KMS-11 (cell line): ENCODE data around the gene UBE2O.

Experiments
- H2AFZ ChIP-seq: fragments of 200-600 bp; sonication (generic); 2 replicates; pipeline ENCODE4 v1.6.1; 2016; ENCODE audit warnings: antibody characterized with exemption, mixed run types, low read depth
- H3K27ac ChIP-seq: fragments of 200-600 bp; sonication (generic); 2 replicates; pipeline ENCODE4 v1.6.1; 2016; ENCODE audit warnings: mild to moderate bottlenecking, mixed run types
- H3K27me3 ChIP-seq: fragments of 200-600 bp; sonication (generic); 2 replicates; pipeline ENCODE4 v1.6.1; 2017; ENCODE audit warnings: mild to moderate bottlenecking, low read depth, mixed run types, moderate library complexity; ENCODE audit not compliant: insufficient read depth
- H3K36me3 ChIP-seq: fragments of 200-600 bp; sonication (generic); 2 replicates; pipeline ENCODE4 v1.6.1; 2017; ENCODE audit warnings: mild to moderate bottlenecking, mixed run types; ENCODE audit not compliant: insufficient read depth
- H3K4me1 ChIP-seq: fragments of 200-600 bp; sonication (generic); 2 replicates; pipeline ENCODE4 v1.6.1; 2016; ENCODE audit warnings: mild to moderate bottlenecking, low read depth, mixed run types; ENCODE audit not compliant: poor library complexity, severe bottlenecking
- H3K4me2 ChIP-seq: fragments of 200-600 bp; sonication (generic); 2 replicates; pipeline ENCODE4 v1.7.0; 2016; ENCODE audit warnings: mild to moderate bottlenecking, mixed run types
- H3K4me3 ChIP-seq: fragments of 200-600 bp; sonication (generic); IDR thresholded peaks from 2 replicates; pipeline ENCODE4 v1.6.1; 2017; ENCODE audit warnings: low read depth, low read length, mixed read lengths; ENCODE audit not compliant: insufficient read depth
- H3K79me2 ChIP-seq: fragments of 200-600 bp; sonication (generic); 2 replicates; pipeline ENCODE4 v1.6.1; 2016; ENCODE audit warnings: low read depth, mixed run types; ENCODE audit not compliant: insufficient read depth
- H3K9ac ChIP-seq: fragments of 200-600 bp; sonication (generic); 2 replicates; pipeline ENCODE4 v1.6.1; 2016; ENCODE audit warnings: mild to moderate bottlenecking, mixed run types
- H4K20me1 ChIP-seq: fragments of 200-600 bp; sonication (generic); 2 replicates; pipeline ENCODE4 v1.6.1; 2016; ENCODE audit warnings: mild to moderate bottlenecking, mixed run types; ENCODE audit not compliant: insufficient read depth
- TF ChIP-seq, protein P1 (sequence below): fragments of 200-600 bp; sonication (generic); conservative IDR thresholded peaks from 2 replicates; pipeline ENCODE4 v1.6.1; 2017; ENCODE audit warnings: low read depth, mild to moderate bottlenecking, antibody characterized with exemption, low read length, moderate library complexity, mixed read lengths

UBE2O gene

DNA sequence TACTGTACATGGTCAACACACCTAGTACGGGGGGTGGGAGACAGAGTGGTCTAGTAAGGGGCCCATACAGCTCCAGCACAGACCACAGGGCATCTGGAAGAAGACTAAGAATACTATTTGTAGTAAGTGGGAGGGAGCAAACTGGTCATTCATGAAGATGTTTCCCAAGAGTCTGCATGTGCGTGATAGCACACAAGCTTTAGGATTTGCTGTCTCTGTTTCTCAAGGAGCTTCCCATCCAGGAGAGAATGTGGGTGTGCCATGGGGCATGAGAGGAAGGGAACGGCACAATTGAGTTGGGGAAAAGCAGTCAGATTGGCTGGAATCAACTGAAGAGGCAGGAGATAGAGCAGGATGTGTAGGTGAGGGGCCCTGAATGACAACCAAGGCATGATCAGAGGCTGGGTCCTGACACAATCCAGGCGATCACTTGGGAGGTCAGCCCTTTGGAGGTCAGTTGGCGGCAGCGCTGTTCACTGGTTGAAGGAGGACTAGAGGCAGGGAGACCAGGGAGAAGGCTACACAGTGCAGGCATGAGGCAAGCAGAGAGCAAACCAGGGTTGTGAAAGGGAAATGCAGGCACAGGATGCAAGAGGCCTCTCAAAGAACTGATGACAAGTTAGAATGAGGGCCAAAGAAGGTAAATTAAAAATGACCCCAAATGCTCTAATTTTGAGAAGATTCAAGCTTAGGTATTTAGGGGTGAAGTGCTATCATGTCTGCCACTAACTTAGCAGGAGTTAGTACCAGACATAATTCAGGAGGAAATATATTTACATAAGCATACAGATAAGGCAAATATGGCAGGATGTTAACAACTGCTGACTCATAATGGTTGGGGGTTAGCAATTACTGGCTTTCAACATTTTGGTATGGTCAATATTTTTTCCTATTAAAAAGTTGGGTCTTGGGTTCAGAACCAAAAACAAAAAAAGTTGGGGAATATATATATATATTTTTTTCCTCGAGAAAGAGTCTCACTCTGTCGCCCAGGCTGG is 10.3 kb downstream of the UBE2O start:
- H2AFZ ChIP-seq, result no peak overlapping the region
- H4K20me1 ChIP-seq, result peaks cover 24% of the 10 kb centered on the region
- TF ChIP-seq, protein P1, sequence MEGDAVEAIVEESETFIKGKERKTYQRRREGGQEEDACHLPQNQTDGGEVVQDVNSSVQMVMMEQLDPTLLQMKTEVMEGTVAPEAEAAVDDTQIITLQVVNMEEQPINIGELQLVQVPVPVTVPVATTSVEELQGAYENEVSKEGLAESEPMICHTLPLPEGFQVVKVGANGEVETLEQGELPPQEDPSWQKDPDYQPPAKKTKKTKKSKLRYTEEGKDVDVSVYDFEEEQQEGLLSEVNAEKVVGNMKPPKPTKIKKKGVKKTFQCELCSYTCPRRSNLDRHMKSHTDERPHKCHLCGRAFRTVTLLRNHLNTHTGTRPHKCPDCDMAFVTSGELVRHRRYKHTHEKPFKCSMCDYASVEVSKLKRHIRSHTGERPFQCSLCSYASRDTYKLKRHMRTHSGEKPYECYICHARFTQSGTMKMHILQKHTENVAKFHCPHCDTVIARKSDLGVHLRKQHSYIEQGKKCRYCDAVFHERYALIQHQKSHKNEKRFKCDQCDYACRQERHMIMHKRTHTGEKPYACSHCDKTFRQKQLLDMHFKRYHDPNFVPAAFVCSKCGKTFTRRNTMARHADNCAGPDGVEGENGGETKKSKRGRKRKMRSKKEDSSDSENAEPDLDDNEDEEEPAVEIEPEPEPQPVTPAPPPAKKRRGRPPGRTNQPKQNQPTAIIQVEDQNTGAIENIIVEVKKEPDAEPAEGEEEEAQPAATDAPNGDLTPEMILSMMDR, result no peak
- H3K4me2 ChIP-seq, result no peak overlapping the region; the same call in 1 of the 2 replicates
- H3K4me3 ChIP-seq, result no peak overlapping the region
- no peak overlapping the region for H3K9ac ChIP-seq
- H3K27me3 ChIP-seq, result no peaks in the 10 kb centered on the region
- peaks cover 84% of the 10 kb centered on the region; the same call in 1 of the 2 replicates for H3K79me2 ChIP-seq
- no peaks in the 10 kb centered on the region for H3K36me3 ChIP-seq
- H3K27ac ChIP-seq, result no peak overlapping the region
- H3K4me1 ChIP-seq, result peaks cover 47% of the 10 kb centered on the region

DNA sequence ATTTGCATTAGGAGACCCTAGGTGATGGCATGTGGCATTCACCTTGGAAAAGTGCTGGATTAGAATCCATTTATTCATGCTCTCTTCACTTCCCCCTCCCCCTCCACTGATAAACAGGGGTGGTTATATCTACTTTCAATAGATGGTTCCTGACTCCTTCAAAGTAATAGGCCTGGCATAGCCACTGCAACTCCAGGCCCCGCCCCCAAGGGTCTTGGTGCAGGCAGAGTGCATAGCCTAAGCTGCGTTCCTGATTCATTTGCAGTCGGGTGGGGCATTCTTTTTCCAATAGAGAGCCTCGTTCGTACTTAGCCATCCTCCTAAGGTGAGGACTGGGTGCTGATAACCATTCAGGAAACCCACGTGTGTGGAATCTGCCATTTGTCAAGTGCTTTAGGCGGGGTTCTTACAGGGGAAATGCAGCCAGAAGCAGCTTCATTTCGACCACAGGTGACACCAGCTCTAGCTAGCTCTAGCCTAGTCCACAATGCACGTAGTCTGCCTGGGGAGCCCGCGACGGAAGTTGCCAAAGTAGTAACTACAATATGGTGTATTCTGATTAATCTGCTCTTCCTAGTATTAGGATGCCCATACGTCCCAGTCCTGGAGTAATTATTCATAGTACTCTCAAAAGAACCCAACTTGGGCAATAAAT is 11.1 kb downstream of the UBE2O start:
- Histone ChIP-seq H4K20me1 (peaks cover 24% of the 10 kb centered on the region), H2AFZ (no peak overlapping the region), H3K4me2 (no peak overlapping the region), H3K4me3 (no peak overlapping the region), H3K79me2 (peaks cover 77% of the 10 kb centered on the region; the same call in 1 of the 2 replicates), H3K27ac (no peak overlapping the region), H3K9ac (no peak overlapping the region), H3K36me3 (no peaks in the 10 kb centered on the region), H3K27me3 (no peaks in the 10 kb centered on the region), H3K4me1 (peaks cover 39% of the 10 kb centered on the region)
- TF ChIP-seq, protein P1, result no peak

DNA sequence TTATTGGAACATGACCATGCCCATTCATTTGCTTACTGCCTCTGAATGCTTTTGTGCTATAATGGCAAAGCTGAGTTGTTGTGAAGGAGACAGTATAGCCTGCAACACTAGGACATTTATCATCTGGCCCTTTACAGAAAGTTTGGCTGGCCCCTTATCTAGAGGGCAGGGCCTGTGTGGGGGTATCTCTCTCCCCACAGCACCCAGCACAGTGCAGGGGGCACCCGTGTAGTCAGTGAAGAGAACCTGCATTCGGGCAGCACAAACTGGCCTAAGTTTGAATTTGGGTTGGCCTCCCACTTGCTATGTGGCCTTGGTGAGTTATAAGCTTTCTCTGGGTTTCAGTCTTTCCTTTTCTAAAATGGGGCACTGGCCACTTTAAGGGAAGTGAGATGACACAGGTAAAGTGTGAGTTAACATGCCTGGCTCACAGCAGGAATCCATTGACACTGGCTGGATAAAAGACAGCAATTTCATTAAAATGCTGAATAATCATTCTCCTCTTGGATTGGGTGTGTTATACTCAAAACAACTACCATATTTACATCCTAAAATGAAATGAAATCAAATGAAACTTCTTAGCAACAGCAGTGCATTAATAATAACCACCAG is 12.1 kb downstream of the UBE2O start:
- Histone ChIP-seq H3K4me1 (peaks cover 30% of the 10 kb centered on the region), H3K4me3 (no peak overlapping the region), H3K27me3 (no peaks in the 10 kb centered on the region), H3K36me3 (no peaks in the 10 kb centered on the region), H3K9ac (no peak overlapping the region), H2AFZ (no peak overlapping the region), H3K27ac (no peak overlapping the region), H4K20me1 (peaks cover 17% of the 10 kb centered on the region), H3K79me2 (peaks cover 74% of the 10 kb centered on the region; the same call in 1 of the 2 replicates), H3K4me2 (no peak overlapping the region)
- TF ChIP-seq, protein P1, result no peak

DNA sequence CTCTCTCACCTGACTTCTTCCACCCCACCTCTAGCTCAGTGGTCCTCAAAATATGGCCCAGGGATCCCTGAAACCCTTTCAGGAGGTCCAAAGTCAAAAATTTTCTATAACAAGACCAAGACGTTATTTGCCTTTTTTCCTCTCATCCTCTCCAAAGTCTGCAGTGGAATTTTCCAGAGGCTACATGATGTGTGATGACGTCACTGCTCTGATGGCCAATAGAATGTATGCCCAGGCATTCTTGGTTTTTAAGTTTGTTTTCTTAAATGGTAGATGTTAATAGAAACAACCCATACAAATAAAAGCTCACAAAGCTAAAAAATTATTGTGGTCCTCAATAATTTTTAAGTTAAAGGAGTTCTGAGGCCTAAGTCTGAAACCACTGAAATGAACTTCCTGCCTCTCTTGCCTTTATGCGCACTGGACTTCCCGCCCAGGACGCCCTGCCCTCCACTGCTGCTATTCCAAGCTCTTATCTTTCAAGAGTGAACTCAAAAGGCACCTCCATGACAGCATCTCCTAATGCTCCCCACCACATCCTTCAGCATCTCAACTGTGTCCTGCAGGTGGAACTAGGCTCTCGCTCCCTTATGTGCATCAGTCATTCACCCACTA is 13.5 kb downstream of the UBE2O start:
- TF ChIP-seq, protein P1, result no peak
- Histone ChIP-seq H3K9ac (no peak overlapping the region), H4K20me1 (peaks cover 9% of the 10 kb centered on the region; the same call in 1 of the 2 replicates), H3K4me1 (peaks cover 15% of the 10 kb centered on the region), H3K27me3 (no peaks in the 10 kb centered on the region), H3K4me2 (no peak overlapping the region), H3K4me3 (no peak overlapping the region), H3K27ac (no peak overlapping the region), H2AFZ (no peak overlapping the region), H3K79me2 (peaks cover 65% of the 10 kb centered on the region; the same call in 1 of the 2 replicates), H3K36me3 (no peaks in the 10 kb centered on the region)
